NCI-H526 (cell line): ENCODE results near the gene WDFY4.

Experiments used
- DNase-seq, 2 experiments: peaks; one replicate each; lab custom pipeline; 2025; lab: John Stamatoyannopoulos, UW

Gene WDFY4

DNA sequence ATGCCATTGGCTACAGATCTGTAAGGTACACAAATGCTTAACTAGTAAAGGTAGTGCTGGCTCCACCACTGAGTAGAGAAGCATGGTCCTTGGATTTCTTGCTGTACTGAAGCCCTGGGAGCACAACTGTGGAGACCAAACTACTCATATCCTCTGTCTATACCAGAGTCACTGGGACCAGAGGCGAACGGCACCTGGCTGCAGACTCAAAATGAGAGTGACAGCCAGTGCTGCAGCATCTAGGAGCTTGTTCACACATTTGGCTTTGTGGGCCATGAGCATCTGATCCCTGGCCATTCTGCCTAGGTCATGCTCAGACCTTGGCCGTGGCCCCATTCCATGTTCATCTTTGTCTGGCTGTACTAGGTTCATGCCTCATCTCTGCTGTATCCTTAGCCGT, 223.1 kb downstream of the WDFY4 start:
- no peak for DNase-seq

DNA sequence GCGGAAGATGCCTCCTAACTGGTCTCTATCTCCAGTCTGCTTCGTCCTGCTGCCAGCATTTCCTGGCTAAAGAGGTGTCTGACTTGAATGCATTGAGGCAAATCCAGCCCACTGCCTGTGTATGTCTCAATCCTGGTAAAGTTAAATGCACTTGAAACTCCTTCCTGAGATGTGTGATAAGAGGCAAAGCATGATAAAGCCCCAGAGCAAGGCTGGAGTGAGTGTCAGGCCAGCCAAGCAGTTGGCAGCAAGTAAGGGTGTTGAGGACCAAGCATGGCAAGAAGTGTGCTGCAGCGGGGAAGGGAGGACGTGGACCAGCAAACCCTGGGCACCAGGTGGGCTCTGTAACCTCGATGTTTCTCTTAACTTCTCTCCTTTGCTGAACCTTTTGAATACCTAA, 225.9 kb downstream of the WDFY4 start:
- DNase-seq = no peak

DNA sequence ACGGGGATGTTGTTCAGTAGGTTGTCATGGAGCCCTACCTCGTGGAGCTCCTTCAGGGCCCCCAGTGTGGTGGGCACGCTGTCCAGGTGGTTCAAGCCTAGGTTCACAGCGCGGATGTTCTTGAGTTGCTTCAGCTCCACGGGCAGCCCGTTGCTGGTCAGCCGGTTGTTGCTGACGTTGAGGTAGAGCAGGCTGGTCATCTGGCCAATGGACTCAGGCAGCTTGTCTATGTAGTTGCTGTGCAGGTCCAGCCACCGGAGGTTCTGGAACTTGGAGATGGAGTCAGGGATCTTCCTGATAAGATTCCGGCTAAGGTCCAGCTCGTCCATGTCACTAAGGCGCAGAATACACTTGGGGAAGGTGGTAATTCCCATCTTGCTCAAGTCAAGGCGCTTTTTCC, 229.0 kb downstream of the WDFY4 start:
- no peak for DNase-seq

DNA sequence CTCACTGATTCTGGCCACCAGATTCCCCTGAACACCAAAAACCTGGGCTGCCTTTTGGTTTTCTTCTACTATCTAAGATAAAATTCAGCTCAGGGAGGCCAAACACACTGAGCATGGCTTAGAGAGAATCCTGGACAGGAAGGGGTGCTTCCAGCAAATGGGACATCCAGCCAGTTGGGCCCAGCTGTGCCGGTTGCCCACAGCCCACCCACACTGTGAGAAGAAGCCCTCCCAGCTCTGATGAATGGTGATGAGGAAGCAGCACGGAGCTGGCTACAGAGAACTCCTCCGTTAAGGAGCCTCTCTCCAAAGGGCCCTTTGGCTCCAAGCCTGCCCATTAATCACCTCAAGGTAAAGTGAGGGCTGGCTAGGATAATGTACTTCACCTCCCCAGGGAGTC, 239.1 kb downstream of the WDFY4 start:
- DNase-seq = no peak

DNA sequence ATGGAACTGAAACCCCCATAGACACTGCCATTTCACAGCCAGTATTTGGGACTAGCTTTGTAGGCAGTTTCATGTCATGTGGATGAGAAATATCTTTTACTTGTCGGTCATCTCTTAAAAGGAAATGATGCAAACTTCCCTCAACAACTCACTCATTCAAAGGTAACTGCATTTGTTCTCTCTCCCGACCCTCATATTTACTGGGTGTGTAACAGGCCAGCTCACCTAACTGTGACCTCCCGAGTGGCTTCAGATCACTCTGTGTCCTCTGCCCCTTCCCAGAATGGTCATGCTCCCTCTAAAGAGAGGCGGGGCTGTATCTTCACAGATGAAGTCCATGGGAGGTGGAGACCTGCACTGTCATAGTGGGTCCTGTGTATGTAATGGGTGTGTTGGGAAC, 240.3 kb downstream of the WDFY4 start:
- no peak for DNase-seq

DNA sequence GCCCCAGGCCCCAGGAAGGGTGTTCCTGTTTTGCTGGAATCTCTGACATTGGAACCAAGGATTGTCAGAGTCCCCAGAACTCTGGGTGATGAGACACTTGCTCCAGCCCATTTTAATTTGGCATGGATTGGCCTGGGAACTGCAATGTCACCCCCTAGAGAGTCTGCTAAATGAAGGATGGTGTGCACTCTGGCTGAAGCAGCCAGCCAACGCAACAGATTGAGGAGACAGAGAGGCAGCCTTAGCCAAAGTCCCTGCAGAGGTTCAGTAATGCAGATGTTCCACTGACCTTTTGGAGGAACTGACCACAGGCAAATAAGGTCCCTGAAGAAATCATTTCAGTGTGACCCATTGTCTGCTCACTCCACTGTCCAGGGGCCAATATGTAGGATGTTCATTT, 241.6 kb downstream of the WDFY4 start:
- DNase-seq = no peak

DNA sequence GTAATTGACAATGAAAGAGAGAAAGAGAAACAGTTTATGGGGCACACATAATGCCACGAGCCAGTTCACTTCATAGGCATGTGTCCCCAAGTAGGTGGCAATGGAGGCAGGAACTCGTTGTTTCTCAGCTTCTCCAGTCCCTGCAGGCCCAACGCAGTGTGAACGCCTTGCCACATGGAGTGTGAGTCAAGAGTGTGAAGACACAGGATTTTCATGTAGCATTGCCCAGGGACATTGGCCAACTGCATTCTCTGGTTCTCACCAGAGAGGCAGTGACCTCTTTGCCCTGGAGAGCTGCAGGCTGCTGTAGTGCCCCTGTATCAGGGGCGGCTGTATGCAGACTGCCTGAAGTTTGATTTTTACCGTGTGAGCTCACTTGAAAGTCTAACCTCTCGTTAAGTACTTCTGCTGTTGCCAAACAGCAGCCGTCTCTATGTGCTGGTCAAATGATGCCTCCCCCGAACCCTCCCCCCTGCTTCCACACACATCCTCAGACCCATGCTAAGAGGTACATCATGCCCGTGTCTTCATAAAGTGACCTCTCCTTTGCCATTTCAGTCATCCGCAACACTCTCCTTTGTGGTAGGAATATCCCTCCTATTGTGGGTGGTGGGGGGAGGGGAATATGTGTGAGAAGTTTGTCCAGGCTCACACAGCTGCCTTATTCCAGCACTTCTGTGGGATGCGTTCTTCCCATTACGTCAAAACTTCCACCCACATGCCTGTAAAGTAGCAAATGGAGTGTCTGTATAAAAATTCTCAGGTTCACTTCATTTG, 242.3 kb downstream of the WDFY4 start:
- DNase-seq = no peak

DNA sequence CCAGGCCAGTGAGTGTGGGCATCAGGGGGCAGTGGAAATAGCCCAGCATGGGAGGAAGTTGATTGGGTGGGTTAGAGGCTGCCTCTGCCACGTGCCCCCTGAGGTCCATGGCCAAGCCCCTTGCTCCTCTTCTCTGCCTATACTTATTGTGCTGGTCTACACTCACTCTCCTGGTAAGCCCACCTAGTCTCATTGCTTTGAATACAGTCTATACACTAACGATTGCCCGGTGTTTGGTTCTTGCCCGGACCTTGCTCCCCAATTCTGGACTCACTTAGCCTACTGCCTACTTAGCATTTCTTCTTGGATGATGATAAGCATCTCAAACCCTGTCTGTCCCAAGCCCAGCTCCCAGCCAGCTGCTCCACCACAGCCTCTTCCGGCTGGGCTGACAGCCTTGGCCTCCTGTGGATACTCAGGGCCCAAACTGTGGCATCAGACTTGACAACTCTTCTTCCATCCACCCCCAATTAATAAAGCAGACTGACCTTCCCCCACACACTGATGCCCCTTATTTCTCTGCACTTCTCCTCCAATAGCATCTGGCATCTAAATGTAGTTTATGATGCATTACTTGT, 244.8 kb downstream of the WDFY4 start:
- DNase-seq = no peak

DNA sequence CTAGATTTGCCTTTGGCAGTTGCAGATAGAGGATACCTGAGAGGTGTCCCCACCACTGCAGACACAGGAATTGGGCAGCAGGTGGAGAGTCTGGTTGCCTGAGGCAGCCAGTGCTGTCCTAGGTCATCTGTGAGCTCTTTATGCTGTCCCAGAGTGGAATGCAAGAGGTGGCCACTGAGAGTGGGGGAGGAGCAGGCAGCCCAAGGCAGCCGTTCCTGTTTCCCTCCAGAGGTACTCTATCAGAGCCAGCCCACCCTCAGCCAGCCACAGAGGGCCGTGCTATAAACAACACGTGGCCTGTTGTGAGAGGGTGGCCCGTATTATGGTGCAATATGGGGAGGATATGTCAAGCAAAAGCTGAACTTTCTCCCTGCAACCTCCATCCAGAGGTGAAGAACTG, 246.5 kb downstream of the WDFY4 start:
- DNase-seq = no peak

DNA sequence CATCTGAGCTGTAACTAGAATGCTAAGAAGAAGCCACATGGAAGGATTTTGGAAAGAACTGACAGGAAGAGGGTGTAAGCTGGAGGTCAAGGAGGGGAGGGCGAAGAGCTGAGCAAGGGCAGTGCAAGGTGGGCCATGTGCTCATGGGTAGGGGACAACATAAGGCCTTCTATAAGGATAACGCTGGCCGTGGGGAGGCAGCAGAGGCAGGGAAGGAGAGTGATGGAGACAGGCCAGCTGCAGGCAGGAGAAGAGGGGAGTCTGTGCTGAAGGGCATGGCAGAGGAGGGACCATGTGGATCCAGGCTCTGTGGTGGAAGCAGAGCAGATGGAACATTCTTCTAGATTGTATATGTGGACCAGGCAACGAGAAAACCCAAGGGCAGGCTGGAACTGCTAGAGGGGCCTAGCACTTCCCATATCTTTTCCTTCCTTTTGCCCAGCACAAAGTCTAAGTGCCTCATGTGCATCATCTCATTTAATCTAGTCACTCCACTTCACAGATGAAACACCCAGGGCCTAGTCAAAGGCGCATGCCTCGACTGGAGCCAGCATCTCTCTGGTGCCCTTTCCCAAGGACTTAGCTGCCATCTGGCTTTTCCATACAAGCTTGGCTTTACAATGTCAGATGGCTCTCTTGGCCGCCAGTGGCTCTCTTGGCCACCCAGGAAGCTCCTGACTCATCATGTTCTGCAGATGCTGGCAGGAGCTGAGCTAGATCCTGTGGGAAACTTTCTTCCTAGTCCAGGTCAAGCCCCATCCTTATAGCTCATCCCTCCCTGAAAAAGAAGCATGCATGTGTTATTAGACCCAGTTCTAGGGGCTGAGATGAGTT, 248.4 kb downstream of the WDFY4 start:
- DNase-seq = no peak

DNA sequence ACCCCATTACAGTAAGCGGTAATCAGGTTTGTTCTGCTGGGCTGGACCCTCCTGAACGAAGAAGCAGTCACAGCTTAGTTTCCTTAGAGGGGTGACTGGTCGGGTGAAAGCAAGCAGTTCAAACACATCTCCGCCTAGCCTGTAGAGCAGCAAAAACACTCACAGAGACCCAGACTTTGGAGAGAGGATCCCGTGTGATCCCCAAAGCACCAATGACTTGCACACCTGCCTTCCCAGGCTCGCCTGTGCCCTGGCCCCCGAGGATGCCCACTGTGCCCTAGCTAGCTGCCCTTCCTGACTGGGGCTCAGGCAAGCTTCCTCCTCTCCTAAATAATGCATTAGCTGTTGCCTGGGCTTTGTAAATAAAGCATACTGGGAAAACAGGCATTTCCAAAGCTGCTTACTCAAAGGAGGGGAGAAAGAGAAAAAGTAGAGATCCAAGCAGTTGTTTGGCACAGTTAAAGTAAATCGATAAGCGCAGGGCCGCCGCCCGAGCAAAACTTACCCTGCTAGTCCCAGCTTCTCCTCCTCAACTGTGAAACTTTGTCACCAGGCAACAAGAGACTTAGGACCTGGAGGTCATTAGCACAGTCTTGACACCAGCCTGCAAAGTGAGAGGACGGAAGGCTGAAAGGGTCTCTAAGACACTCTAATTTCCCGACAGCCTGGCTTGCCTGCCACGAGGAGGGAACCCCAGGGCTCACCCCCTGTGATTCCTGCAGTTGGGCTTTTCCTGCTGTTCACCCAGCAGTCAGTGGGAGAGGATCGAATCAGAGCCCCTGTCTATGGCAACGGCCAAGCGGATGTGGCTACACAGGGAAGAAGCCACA, 250.2 kb downstream of the WDFY4 start:
- DNase-seq = no peak

DNA sequence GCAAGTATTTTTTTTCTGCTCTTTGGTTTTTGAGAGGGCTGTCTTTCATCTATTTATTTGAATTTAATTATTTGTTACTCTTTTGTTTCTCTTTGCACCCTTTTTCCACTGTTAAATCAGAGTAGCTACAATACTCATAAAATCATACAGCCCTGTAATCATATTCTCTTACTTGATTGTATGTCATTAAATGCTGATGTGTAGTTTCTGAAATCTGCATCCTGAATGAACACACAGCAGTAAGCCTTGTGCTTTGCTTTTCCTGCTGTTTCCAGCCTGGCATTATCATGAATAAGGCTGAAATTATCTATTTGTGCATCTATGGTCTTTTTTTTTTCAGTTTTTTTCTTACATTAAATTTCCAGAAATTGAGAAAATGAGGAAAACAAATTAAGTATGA, 250.9 kb downstream of the WDFY4 start:
- DNase-seq = no peak

DNA sequence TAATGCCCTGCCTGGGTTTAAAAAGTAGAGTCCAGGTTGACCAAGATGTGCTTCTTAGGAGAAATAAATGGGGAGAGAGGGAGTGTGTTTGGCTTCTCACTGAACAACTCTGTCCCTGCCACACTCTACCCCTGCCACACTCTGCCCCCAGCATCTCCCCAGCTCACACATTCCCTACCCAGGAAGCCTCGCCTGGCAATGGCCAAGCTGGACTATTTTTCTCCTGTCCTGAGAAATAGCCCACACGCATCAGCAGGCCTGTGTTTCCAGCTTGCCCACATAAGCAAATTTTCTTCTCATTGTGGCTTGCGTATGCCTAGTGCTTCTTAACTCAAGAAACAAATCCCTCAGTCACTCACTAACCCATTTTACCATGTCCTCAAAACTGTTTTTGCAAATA, 253.1 kb downstream of the WDFY4 start:
- DNase-seq = no peak

DNA sequence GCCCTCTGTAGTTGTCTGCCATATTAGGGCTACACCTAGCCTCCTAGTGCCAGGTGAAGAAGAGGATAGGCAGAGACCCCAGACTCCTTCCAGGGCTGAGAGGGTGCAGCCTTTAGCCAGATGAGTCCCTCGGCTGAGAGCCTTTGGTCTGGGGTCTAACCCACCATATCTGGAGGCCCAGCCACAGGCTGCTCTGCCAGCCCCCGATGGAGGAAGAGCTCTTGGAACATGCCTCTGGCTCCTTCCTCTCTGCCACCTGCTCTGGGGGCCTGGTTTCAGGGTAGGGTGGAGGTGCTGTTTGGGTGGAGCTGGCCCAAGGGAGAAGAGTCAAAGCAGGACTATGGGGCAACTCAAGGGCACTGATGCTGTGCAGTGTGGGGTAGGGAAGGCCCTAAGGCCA, 253.6 kb downstream of the WDFY4 start:
- DNase-seq = no peak

DNA sequence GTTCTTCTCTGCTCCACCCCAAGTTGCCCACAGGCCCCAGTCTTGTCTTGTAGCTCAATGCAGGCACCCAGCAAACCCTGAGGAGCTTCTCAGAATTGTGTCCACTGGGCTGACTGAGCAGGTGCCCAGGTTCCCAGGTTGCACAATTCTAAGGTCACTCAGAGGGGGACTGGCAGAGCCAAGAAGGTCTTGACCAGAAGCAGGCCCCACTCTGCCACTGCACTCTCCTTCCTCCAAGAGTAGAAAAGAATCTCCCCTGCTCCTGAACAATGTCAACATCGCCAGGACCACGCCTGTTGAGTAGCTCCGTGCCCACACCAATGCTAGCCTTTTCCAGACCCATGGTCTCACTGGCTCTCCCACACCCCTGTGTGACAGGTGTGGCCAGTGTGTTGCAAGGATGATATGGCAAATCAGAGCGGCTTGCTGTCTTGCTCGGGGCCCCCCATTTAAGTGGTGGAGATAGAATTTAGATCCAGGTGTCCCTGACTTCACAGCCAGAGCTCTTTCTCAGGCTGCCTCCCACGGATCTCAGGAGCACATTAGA, 254.4 kb downstream of the WDFY4 start:
- DNase-seq = no peak

DNA sequence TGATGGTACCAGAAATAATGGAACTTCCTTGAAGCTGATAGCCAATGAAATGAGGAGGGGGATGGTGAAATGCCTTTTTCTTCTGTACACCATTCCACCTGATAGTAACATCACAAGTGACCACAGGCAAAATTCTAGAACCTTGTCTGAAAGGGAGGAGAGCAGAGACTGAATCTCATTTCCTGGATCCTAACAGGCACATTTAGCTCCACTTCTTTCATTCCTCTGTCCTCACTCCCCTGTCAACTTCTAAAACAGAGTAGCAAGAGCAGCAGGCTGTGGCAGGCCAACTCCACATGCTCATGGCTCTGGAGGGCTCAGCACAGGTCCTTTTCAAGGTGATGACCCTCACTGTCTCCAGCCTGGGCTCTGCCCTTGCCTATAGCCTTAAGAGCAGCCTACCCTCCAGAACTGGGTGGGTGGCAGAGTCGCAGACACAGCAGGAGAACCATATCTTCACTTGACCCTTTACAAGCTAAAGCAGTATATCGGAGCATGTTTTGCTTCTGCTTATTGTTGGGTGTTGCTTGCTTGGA, 255.2 kb downstream of the WDFY4 start, which contains the start of gene LRRC18:
Gene LRRC18 (minus strand): TSS at position 51 of the 536 bp plus-strand sequence. CDS start 25,685 bp downstream, outside the sequence.
- DNase-seq = no peak

DNA sequence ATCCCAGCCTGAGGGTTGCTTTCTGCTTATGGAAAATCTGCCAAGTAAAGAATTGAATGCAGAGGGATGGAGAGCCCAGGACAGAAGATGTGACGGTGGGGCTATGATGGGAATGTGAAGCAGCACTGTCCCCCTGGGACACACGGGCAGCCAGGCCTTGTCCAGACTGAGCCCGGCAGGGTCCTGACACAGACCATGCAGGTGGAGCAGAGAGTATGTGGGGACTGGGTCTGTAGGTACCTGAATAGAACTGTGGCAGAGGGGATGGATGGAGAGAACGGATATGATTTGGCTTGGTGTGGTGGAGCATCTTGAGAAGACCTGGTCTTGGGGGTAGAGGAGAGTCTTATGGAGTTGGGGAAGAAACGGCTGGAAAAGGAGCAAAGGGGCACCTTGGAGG, 255.7 kb downstream of the WDFY4 start:
- DNase-seq = no peak

DNA sequence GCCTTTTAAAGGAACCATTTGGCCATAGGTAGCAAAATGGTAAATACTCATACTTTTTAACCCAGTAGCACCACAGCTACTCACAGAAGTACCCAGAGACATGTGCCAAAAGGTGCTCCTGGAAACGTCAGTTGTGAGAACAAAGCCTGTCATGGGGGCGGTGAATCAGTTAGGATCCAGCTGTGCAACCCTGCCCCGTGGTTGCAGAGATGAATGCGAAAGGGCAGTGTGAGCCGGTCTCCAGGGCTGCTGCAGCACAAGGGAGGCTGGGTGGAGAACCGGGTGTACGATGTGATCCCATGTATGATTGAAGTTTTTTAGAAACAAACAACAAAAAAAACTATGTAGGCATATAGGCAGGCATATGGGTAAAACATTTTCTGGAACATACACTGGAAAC, 256.3 kb downstream of the WDFY4 start:
- DNase-seq = no peak

DNA sequence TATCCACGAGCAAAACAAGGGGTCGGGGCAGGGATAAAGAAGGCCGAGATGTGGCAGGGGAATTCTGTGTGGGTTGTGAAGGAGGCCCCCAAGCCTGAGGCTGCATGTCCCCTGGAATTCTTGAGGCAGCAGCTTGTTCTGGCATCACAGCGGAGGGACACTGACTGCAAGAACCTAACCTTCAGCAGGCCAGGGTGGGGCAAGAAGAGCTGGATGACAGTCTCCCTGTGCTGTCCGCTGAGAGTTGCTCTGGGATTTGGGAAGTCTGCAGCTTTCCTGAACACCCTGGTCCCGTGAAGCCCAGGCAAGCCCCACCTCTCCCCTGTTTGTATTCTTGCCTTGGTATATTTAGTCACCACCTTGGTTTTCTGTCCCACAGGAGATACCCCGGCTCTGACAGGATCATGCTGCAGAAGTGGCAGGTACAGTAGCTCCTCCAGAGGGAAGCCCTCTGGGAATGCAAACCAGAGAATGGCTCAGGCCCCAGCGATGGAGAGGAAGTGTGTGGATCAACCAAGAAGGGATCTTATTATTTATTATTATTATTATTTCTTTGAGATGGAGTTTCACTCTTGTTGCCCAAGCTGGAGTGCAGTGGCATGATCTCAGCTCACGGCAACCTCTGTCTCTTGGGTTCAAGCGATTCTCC, 256.9 kb downstream of the WDFY4 start:
- DNase-seq = no peak

DNA sequence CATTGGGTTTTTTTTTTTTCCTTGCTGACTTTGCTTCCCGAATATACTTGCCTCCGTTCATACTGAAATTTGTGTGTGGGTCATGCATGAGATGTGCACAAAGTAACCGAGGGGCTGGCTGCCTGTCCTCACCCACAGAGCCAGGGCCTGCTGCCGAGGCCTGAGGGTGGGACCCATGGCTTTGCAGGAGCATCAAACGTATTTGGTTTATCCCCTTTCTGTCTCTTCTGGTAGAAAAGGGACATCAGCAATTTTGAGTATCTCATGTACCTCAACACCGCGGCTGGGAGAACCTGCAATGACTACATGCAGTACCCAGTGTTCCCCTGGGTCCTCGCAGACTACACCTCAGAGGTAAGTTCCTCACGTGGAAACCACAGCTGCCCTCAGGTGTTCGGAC, 258.4 kb downstream of the WDFY4 start:
- DNase-seq = no peak

DNA sequence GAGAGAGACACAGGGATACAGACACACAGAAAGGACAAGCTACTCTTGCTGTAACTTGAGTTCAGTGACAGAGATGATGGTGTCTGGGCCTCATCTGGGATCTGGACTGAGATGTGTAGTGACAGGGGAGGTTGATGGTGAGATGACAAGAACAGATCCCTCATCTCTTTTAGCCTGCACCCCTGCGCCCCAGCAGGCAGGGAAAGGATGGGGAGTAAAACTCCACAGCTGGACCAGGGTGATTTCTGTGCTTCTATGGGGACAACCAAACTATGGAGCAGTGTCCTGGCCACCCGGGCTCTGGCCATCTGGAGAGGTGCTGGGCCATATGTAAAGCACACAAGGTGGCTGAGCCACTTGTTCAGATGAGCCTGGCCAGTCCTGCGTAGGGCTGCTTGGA, 259.5 kb downstream of the WDFY4 start:
- no peak for DNase-seq
